GM12801 (cell line): ENCODE measurements around the gene RASAL2.

Experiments
- CTCF ChIP-seq: IDR thresholded peaks from one replicate; pipeline ENCODE4 v1.5.1; 2011; ENCODE audit warnings: control low read depth; ENCODE audit not compliant: insufficient read length; ENCODE audit errors: extremely low read depth

RASAL2 gene

GRCh38 chr1:178230881-178231409, 137.0 kb downstream of the RASAL2 start:
- TF ChIP-seq CTCF = no peak

- TF ChIP-seq CTCF = no peak
Observed at GRCh38 chr1:178232108-178232507, 138.2 kb downstream of the RASAL2 start.

GRCh38 chr1:178232949-178233348, 139.0 kb downstream of the RASAL2 start:
- TF ChIP-seq CTCF = no peak

- TF ChIP-seq CTCF = no peak
Observed at GRCh38 chr1:178237121-178237520, 143.2 kb downstream of the RASAL2 start.

GRCh38 chr1:178238722-178239510, 145.0 kb downstream of the RASAL2 start:
- no peak for TF ChIP-seq CTCF

GRCh38 chr1:178241057-178241456, 147.2 kb downstream of the RASAL2 start:
- TF ChIP-seq CTCF = no peak

- no peak for TF ChIP-seq CTCF
Observed at GRCh38 chr1:178241837-178242236, 147.9 kb downstream of the RASAL2 start.
